Testis (tissue), 2 donors: Measurements from ENCODE around the gene HNRNPH1.

Experiments
- CTCF ChIP-seq, 3 experiments: fragments of 450-650 bp in 2 of 3; fragments of 200-600 bp in 1 of 3; sonication (generic) in 1 of 3; IDR thresholded peaks; one replicate each; pipeline ENCODE4 v1.5.1; 2016 to 2019; ENCODE audit warnings: antibody characterized with exemption in 3 of 3, mild to moderate bottlenecking in 2 of 3, moderate library complexity in 1 of 3
- POLR2A ChIP-seq: fragments of 450-650 bp; IDR thresholded peaks from one replicate; pipeline ENCODE4 v1.6.1; 2017; ENCODE audit warnings: antibody characterized with exemption, mild to moderate bottlenecking, moderate library complexity

- no peak for TF ChIP-seq POLR2A
- no peak for TF ChIP-seq CTCF (IDR thresholded peaks at IDR 0.05)
These were observed 10.7 kb downstream of the HNRNPH1 start for GRCh38 chr5:179612577-179613459.
